Stromal cell of bone marrow (primary cell): ENCODE data around the gene MRGPRX3.
"Not testable (repeated sequence)": the region's sequence is repeated elsewhere in the genome, so short reads cannot be mapped to it uniquely, and the experiment has no call there.

Experiments used
- DNase-seq: peaks from one replicate; pipeline ENCODE4 v3.0.0-alpha.2; 2012; ENCODE audit warnings: low read depth

The MRGPRX3 gene

GRCh38 chr11:18132341-18132740 is at the start of gene MRGPRX3:
Gene MRGPRX3 (plus strand): TSS chr11:18132571. CDS start chr11:18137203, 4,632 bp downstream.
- no peak for DNase-seq

GRCh38 chr11:18088366-18088765 is 44.0 kb upstream of the MRGPRX3 start:
- no peak for DNase-seq

GRCh38 chr11:18088966-18089365 is 43.4 kb upstream of the MRGPRX3 start:
- no peak for DNase-seq

GRCh38 chr11:18091731-18092130 is 40.6 kb upstream of the MRGPRX3 start:
- DNase-seq = no peak

GRCh38 chr11:18093959-18094358 is 38.4 kb upstream of the MRGPRX3 start:
- no peak for DNase-seq

- no peak for DNase-seq
Observed at GRCh38 chr11:18100926-18101656, 31.3 kb upstream of the MRGPRX3 start.

GRCh38 chr11:18105086-18105801 is 27.1 kb upstream of the MRGPRX3 start:
- DNase-seq = no peak

GRCh38 chr11:18105802-18106574 is 26.4 kb upstream of the MRGPRX3 start, which contains the start of gene SAAL1:
Gene SAAL1 (minus strand): TSS chr11:18106082. CDS start chr11:18106041, 41 bp downstream.
- DNase-seq = peak; percentile 47

- no peak for DNase-seq
Observed at GRCh38 chr11:18106688-18107087, 25.7 kb upstream of the MRGPRX3 start.

- no peak for DNase-seq
Observed at GRCh38 chr11:18108254-18108653, 24.1 kb upstream of the MRGPRX3 start.

GRCh38 chr11:18111005-18111404 is 21.4 kb upstream of the MRGPRX3 start:
- DNase-seq = no peak

- no peak for DNase-seq
Observed at GRCh38 chr11:18115360-18116127, 16.8 kb upstream of the MRGPRX3 start.

- not testable (repeated sequence) for DNase-seq
Observed at GRCh38 chr11:18121331-18121828, 11.0 kb upstream of the MRGPRX3 start.

GRCh38 chr11:18131115-18131514 is 1.3 kb upstream of the MRGPRX3 start:
- DNase-seq = not testable (repeated sequence)

- no peak for DNase-seq
Observed at GRCh38 chr11:18135308-18135707, 2.9 kb downstream of the MRGPRX3 start.

GRCh38 chr11:18137186-18137800 is 4.9 kb downstream of the MRGPRX3 start:
- DNase-seq = no peak

- no peak for DNase-seq
Observed at GRCh38 chr11:18140145-18140544, 7.8 kb downstream of the MRGPRX3 start.

GRCh38 chr11:18144243-18144642 is 11.9 kb downstream of the MRGPRX3 start:
- no peak for DNase-seq

- DNase-seq = no peak
Observed at GRCh38 chr11:18145025-18145424, 12.7 kb downstream of the MRGPRX3 start.

- no peak for DNase-seq
Observed at GRCh38 chr11:18145837-18146236, 13.5 kb downstream of the MRGPRX3 start.

- DNase-seq = no peak
Observed at GRCh38 chr11:18151581-18151980, 19.2 kb downstream of the MRGPRX3 start.
